Measurements from ENCODE around the gene PRM3.
"Not testable (repeated sequence)": the region's sequence is repeated elsewhere in the genome, so short reads cannot be mapped to it uniquely, and the experiment has no call there.

PRM3 gene

DNA sequence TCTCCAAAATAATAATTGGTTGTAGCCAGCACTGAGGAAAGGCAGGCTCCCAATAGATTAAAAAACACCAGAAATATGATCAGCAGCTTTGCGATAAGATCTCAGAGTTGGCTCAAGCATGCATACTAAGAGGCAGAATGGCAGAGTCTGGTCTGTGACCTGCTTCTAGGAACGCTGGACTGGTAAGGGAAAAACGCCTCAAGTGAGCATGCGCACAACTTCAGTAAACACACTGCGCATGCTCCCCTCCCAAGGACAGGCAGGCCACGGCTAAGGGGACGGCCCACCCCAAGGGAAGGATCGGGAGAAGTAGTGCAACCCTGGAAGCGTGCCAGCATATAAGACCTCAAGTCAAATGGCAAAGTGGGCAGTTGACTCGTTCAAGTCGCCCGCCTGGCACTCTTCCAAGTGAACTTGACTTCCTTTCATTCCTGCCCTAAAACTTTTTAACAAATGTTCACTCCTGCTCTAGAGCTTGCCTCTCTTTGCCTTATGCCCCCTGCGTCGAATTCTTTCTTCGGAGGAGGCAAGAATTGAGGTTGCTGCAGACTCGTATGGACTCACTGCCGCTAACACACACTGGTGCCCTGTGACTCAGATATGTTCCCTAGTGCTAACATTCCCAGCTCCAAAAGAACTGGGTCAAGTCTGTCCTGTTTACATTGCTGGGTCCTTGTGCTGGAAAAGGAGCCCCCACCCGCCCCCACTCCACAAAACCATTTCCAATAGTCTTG lies 30.1 kb upstream of the PRM3 start:
- no peak for DNase-seq

DNA sequence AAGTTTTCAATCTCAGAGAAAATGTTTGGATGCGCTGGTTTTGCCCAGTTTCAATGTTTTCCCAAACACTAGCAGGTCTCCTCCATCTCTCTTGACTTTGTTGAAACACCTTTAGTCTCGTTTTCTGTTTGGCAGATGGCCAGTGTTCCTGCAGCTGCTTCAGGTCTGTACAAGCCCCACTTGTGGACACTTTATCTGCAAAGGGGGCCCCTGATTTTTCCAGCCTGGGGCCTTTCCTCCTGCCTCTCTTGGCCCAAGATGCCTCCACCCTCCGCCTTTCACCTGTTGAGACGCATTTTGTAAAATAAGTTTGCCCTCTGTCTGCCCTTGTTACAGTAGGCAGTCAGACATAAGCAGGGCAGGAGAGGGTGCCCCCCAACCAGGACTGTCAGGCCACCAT lies 29.5 kb upstream of the PRM3 start:
- DNase-seq: no peak

DNA sequence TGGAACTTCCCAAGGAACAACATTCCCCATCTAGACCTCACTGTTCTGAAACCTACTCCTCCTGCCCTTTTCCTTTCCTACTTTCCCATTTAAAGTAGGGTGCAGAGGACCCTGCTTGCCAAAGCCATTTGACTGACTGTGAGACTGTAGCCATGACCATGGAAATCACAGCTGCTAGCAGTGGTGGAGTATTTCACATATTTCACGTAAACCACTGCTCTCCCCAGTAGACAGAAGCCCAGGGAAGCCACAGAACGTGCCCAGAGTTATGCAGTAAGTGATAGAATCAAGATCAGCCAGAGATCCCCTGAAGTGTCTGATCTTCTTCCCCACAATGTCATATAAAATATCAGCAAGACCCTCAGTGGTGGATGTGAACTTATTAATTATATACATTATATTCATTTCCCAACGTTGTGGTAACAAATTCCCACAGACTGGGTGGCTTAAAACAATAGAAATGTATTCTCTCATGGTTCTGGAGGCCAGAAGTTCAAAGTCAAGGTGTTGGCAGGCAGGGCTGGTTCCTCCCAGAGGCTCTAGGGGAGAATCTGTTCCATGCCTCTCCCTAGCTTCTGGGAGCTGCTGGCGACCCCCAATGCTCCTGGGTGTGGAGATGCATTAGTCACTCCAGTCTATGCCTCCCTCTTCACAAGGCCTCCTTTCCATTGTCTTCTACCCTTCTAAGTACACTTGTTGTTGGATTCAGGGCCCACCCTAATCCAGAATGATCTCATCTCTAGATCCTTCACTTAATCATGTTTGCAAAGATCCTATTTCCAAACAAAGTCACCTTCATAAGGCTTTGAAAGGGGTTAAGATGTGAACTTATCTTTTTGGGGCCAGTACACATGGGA lies 28.4 kb upstream of the PRM3 start:
- no peak for DNase-seq

DNA sequence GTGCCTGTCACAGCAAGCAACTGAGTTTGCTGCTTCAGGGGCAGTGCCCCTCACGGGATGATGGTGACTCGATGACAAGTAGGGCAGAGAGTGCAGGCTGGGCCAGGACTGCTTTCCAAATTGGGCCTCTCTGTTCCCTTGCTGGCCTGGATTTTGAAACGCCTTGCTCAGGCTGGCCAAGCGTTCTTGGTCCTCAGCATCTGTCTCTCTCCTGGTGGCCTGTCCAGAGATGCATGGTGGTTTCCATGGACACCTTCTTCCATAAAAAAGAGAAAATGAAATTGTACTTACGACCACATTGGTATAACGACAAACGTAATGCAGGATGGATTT lies 27.1 kb upstream of the PRM3 start:
- no peak for DNase-seq

DNA sequence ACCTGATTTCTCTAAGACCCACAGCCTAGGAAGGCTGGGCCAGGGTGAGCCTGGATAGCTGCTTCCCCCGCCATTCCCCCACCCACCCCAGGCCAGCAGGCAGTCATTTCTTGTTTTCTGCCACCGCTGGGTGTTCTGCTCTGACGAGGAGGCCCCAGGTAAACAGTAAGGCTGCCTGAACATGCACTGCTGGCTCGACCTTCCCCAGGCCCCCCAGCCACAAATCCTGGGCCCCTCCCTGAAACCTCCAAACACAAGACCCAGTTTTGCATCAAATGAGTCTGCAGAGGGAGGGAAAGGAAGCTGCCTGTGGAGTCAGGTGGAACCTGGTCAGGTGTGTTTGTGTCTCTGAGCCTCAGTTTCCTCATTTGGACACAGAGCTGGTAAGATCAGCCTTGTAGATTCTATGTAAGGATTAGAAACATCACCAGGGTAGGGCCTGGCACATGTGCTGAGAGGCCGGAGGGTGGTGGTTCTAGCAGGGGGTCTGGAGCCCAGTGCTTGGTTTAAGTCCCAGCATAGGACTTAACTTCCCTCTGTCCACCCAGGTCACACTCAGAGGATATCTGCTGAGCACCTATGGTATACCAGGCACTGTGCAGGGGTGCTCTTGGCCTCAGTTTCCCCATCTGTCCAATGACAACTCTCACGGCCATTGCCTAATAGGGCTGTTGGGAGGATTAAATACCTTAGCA lies 26.6 kb upstream of the PRM3 start:
- DNase-seq: no peak

DNA sequence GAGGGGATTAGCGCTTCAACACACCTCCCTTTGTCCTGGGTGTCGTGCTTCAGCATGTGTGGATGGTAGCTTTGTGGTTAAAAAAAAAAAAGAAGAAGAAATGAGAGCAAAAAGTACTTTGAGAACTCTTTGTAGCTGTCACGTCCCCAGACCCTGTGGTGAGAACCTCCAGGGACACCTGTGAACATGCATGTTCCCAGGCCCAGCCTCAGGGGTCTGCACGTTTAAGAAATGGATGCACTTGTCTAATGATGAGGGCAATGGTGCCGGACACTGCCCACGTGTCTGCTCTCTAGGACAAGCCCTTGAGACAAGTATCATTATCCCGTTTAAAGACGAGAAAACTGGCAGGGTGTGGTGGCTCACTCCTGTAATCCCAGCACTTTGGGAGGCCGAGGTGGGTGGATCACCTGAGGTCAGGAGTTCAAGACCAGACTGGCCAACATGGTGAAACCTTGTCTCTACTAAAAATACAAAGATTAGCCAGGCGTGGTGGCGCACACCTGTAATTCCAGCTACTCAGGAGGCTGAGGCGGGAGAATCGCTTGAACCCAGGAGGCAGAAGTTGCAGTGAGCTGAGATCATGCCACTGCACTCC lies 25.6 kb upstream of the PRM3 start:
- DNase-seq: peak in 1 of 2 donors; percentile 19

DNA sequence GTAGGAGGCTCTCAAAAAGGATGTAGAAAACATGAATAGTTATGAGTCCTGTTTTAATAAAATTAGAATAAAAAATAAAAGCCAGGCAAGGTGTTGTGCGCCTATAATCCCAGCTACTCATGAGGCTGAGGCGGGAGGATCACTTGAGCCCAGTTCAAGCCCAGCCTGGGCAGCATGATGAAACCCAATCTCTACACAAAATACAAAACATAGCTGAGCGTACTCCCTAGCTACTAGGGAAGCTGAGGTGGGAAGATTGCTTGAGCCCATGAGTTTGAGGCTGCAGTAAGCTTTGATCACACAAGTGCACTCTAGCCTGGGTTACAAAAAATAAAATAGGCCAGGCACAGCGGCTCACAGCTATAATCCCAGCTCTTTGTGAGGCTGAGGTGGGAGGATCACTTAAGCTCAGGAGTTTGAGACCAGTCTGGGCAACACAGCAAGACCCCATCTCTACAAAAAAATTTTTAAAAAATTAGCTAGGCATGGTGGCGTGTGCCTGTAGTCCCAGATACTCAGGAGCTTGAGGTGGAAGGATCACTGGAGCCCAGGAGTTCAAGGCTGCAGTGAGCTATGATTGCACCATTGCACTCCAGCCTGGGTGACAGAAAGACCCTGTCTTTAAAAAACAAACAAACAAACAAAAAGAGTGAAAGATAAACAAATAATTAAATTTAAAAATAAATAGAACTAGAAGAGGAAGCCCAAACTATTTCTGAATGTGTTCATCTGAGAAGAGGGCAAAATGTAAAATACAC lies 24.9 kb upstream of the PRM3 start:
- no peak for DNase-seq

DNA sequence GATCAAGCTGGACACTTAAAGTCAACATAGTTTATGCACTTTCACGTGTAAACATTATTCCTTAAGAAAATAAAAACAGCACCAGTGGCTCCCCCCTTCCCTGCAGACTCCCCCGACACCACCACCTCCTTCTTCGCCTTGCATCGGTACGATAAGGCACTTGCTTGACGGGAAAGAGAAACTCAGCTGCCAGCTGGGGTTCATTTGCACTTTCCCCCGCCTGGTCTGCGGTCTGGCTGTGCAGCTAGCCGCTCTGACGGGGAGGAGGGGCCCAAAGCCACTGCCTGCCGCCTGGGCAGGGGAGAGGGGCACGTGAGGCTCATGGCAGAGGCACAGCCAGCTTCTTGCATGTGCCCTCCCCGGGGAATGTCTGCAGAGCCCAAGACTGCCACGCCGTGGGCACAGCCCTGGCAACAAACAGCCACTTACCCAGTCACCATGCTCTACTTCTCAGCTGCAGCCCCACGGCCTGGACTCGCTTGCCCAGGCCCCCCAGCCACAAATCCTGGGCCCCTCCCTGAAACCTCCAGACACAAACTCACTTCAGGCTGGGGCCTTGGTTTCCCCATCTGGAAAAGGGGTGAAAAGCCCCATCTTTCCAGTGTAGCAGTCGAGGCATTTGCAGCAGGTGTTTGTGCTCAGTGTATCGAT lies 24.2 kb upstream of the PRM3 start:
- DNase-seq: peak; percentile 63 to 88

DNA sequence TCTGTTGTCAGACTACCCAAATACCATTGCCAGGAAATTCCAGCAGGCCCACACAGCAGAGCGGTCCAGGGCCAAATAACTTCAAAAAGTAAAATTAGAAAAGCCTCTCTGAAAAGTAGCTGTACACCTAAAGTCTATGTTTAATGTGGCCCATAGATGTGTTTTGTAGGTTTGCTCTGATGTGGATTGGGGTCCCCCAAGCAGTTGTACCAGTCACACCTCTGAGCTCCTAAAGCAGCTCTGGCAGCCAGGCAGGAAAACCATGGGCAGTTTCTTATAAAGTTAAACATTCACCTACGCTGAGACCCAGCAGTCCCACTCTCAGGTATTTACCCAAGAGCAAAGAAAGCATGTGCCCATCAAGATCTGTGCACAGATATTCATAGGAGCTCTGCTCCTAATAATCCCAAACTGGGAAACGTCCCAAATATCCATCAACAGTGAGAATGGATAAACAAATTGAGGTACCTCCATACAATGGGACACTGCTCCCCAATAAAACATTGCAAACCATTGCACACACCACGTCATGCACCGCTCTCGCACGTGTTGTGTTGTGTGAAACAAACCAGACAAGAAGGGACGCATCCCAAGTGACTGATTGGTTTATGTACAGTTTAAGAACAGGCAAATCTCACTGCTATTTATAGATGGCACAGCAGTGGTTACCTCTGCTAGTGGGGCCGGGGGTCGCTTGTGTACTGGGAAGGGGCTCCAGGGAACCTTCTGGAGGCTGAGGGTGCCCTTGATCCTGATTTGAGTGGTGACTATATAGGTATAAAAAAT lies 23.5 kb upstream of the PRM3 start:
- no peak for DNase-seq

DNA sequence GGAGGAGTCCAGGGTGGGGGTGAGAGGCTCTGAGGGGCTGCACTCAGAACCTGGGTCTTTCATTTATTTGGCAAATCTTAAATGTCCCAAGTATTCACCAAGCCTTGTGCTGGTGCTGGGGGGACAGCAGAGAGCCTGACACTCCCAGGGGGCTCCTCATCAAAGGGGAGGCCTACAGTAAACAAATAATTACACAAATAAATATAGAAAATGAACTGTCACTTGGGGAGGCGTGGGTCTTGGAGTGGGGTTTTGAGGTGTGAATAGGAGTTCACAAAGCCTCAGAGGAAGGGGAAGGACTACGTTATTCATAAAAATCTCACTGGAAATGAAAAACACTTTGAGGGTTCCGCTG lies 22.9 kb upstream of the PRM3 start:
- DNase-seq: no peak

DNA sequence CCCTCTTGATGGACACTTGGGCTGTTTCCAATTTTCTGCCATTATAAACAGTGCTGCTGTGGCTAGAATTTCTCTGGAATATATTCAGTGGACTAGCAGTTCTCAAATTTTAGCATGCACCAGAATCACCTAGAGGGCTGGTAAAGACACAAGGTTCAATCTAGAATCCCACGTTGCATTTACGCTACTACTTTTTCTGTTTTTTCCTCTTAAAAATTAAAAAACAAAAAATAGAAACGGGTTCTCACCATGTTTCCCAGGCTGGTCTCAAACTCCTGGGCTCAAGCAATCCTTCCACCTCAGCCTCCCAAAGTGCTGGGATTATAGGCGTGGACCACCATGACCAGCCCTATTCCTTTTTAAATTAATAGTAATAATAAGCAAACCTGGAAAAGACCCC lies 22.2 kb upstream of the PRM3 start:
- DNase-seq: no peak

DNA sequence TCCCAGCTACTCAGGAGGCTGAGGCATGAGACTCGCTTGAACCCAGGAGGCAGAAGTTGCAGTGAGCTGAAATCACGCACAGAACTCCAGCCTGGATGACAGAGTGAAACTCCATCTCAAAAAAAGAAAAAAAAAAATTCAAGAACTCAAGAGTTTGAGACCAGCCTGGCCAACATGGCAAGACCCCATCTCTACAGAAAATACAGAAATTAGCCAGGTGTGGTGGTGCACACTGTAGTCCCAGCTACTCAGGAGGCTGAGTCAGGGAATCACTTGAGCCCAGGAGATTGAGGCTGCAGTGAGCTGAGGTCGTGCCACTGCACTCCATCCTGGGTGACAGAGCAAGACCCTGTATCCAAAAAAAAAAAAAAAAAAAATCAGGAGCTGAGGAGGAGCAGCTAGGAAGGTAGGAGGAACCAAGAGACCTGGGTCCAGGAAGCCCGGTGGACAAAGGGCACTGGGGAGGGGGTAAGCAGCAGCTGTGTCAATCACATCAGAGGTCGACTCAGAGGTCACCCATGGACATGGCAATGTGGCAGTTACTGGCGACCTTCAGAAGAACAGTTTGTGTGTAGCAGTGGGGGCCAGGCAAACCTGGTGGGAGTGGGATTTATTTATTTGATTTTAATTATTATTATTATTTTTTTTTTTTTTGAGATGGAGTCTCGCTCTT lies 18.8 kb upstream of the PRM3 start:
- no peak for DNase-seq

DNA sequence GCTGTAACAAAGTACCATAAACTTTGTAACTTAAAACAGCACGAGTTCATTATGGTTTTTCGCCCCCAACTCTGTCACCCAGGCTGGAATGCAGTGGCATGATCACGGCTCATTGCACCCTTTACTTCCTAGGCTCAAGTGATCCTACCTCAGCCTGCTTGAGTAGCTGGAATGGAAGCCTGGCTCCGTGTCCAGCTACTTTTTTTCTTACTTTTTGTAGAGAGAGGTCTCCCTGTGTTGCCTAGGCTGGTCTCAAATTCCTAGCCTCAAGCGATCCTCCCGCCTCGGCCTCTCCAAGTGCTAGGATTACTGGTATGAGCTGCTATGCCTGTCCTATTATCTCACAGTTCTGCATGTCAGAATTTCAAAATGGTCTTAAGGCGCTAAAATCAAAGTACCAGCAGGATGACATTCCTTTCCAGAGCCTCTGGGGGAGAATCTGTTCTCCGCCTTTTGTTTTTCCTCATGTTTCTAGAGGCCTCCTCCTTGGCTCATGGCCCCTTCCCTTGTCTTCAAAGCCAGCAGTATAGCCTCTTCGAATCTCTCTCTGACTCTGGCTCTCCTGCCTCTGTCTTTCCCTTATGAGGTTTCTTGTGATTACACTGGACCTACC lies 17.8 kb upstream of the PRM3 start:
- no peak for DNase-seq

DNA sequence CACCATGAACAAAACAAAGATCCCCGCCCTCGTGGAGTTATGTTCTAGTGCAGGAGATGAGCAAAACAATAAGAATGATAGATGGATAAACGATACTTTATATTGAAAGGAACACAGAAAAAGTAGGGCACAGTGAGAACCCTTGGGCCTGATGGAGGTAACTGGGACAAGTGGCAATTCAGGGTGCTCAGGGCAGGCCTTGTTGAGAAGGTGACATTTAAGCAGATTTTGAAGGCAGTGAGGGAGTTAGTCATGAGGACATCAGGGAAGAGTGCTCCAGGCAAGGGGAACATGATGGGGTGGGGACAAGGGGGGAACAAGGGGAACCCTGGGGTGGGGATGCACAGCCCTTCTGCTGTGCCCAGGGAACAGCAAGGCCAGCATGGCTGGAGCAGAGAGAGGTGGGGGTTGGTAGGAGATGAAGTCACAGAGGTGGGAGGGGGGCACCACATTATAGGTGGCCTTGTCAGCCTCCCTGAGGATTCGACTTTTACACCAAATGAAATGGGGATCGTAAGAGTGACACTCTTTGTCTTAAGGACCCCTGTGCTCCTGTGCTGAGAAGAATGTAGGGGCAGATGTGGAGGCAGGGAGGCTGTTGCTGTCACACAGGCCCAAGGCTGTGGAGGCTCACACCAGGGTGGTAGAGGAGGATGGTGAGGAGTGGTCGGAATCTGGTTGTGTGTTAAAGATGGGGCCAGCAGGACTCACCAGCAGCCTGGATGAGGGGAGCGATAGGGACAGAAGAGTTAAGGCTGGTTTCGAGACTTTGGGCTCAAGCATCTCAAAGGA lies 16.9 kb upstream of the PRM3 start:
- DNase-seq: no peak

DNA sequence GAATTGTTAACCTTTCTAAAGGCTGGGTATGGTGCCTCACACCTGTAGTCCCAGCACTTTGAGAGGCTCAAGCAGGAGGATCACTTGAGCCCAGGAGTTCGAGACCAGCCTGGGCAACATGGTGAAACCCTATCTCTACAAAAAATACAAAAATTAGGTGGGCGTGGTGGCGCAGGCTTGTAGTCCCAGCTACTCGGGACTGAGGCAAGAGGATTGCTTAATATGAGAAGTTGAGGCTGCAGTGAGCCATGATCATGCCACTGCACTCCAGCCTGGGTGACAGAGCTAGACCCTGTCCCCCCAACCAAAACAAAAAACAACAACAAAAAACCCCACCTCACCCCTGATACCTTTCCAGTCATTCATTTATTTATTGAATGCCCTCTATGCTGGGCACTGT lies 16.3 kb upstream of the PRM3 start:
- DNase-seq: not testable (repeated sequence)

DNA sequence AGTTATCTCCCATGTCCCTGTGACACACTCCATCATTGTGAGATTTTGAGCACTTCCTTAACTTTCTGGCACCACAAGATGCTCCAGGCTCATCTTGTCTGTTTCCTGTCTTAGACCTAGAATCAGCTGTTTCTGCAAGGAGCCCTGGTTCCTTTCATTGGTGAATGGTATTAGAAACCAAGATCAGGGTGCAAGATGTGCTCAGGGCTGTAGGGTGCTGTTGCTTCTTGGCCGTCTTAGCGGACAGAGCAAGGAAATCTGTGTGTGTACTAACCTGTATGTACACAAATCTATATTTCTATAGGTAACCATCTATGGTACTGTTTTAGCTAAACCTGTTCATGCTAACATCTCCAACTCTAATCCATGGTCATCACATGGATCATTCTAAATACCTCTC lies 15.8 kb upstream of the PRM3 start:
- DNase-seq: no peak

DNA sequence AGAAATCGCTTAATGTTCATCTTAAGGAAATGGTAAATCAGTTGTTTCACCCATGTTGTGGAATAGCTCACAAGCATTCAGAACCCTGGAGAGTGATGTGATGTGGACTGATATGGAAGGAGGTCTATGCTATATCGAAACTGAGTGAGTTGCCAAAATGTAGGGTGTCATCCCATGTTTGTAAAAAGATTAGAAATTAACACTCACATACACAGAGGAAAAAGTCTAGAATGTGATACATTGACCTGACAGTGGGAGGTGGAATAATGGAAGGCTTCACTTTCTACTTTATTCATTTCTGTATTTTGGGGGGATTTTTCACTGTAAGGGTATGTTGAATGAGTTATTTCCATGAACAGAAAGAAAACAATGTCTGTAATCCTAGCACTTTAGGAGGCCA lies 12.4 kb upstream of the PRM3 start:
- no peak for DNase-seq

DNA sequence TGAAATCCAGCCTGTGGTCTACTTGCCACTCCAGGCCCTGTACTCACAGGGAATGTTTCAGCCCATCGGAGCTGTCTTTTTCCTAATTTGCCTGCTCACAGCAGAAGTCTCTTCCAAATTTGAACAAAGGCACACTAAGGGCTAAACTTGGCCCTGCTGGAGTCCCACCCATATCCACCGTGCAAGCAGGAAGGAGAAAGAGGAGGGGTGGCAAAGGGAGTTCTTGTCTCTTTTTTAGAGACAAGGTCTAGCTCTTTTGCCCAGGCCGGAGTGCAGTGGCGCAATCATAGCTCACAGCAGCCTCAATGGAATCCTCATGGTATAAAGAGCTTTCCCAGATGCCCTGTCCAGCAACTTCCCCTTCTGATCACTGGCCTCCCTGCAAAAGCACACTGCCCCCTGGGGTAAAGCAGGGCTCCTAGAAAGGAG lies 10.4 kb upstream of the PRM3 start:
- DNase-seq: no peak

All from CD4-positive, alpha-beta T cell treated with Interleukin-4 for 1 hour (primary cell).